ENCODE data around the gene SNX15.

SNX15 gene

GRCh38 chr11:65083834-65084597 is 56.8 kb downstream of the SNX15 start, which contains the start of the genes CDCA5 and ZFPL1:
TSS of gene CDCA5 (minus strand) at chr11:65084040. CDS start at chr11:65083978, 62 bp downstream.
TSS of gene ZFPL1 (plus strand) at chr11:65084222. CDS start at chr11:65084699, 477 bp downstream.
- TF ChIP-seq, protein P1, sequence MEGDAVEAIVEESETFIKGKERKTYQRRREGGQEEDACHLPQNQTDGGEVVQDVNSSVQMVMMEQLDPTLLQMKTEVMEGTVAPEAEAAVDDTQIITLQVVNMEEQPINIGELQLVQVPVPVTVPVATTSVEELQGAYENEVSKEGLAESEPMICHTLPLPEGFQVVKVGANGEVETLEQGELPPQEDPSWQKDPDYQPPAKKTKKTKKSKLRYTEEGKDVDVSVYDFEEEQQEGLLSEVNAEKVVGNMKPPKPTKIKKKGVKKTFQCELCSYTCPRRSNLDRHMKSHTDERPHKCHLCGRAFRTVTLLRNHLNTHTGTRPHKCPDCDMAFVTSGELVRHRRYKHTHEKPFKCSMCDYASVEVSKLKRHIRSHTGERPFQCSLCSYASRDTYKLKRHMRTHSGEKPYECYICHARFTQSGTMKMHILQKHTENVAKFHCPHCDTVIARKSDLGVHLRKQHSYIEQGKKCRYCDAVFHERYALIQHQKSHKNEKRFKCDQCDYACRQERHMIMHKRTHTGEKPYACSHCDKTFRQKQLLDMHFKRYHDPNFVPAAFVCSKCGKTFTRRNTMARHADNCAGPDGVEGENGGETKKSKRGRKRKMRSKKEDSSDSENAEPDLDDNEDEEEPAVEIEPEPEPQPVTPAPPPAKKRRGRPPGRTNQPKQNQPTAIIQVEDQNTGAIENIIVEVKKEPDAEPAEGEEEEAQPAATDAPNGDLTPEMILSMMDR (IDR thresholded peaks at IDR 0.05) = no peak

DNA sequence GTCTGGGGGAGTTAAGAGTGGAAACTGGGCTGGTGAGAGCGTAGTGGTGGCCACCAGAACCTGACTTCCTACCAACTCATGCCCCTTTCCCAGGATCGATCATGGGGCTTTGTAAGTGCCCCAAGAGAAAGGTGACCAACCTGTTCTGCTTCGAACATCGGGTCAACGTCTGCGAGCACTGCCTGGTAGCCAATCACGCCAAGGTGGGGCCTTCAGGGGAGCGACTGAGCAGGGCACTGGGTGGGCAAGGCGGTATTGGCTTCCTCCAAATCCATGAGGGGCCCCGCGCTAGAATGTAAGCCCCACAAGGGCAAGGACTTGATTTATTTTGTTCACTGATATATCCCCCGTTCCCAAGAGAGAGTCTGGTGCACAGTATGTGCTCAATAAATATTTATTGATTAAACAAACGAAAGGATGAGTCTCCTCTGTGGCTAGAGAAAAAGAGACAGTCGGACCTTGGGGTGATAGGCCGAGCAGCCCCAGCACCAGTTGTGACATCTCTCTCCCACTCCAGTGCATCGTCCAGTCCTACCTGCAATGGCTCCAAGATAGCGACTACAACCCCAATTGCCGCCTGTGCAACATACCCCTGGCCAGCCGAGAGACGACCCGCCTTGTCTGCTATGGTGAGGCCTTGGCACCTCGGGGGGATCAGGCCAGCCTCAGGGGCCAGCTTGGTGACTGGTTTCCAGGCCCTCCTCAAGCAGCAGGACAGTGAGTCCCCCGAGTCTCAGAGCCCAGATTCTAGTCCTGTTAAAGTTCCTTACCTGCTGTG is 57.5 kb downstream of the SNX15 start:
- TF ChIP-seq, protein P1 (IDR thresholded peaks at IDR 0.05) = no peak
- Histone ChIP-seq H3K27ac (peak overlapping the region; percentile 94 to 97), H3K4me3 (peak overlapping the region; percentile 85)
- no peak for DNase-seq (ENCODE audit: low spot score)

More at GRCh38 chr11:65083834-65084597, 56.8 kb downstream of the SNX15 start, which contains the start of the genes CDCA5 and ZFPL1:
- peak within 1 kb of the TSS; percentile 85 for H3K4me3 ChIP-seq
- DNase-seq (ENCODE audit: low spot score) = peak; percentile 94
- H3K27ac ChIP-seq = peak within 1 kb of the TSS; percentile 94 to 97

DNA sequence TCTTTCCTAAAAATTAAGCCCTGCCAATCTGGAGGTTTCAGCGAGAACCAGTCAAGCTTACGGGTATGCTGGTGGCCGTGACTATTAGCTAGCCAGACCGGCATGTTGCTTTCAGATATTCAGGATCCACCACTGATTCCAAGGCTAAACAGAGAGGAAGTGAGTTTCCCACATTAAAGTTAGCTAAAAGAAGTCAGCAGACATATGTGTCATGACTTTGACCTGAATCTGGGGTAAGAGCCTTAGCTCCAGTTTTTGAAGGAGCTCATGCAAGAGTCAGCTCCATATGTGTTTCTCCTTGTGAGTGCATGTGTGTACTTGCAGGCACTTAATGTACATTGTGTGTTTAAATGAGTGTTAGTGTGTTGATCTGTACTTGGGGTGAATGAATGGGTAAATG is 58.2 kb downstream of the SNX15 start:
- TF ChIP-seq, protein P1 (IDR thresholded peaks at IDR 0.05) = no peak

DNA sequence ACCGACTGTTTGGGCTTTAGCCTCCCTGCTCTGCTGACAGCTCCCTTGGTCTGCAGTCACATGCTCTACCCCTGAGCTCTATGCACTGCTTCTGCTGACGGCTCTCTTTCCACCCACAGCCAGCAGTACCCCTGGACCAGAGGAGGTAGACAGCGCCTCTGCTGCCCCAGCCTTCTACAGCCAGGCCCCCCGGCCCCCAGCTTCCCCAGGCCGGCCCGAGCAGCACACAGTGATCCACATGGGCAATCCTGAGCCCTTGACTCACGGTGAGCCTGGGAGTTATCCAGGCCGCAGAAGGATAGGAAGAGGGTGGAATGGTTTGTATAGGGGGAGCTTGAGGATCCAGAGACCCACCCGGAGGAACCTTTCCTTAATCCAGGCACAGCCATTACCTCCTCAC is 59.6 kb downstream of the SNX15 start:
- no peak overlapping the region for H3K4me3 ChIP-seq
- DNase-seq (ENCODE audit: low spot score) = no peak
- TF ChIP-seq, protein P1 (IDR thresholded peaks at IDR 0.05) = no peak
- no peak overlapping the region for H3K27ac ChIP-seq

More for the DNA sequence above, 58.2 kb downstream of the SNX15 start:
- no peak for DNase-seq (ENCODE audit: low spot score)
- Histone ChIP-seq H3K4me3 (no peak overlapping the region), H3K27ac (no peak overlapping the region)

DNA sequence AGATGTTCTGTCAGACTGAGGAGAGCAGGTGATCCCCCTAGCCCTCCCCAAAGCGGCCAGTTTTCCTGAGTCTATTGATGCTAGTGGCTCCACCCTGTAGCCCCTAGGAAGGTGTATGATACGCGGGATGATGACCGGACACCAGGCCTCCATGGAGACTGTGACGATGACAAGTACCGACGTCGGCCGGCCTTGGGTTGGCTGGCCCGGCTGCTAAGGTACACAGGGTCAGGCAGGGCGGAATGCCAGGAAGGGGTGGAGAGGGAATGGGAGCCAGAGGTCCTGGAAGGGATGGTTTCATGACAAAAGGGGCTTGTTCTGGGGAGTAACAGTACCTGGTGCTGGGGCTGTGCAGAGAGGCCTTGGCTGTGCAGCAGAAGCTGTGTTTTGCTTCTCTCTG is 60.0 kb downstream of the SNX15 start:
- H3K27ac ChIP-seq = no peak overlapping the region
- H3K4me3 ChIP-seq = no peak overlapping the region
- TF ChIP-seq, protein P1 (IDR thresholded peaks at IDR 0.05) = no peak
- DNase-seq (ENCODE audit: low spot score) = no peak

GRCh38 chr11:65087827-65088226 is 60.6 kb downstream of the SNX15 start:
- no peak for DNase-seq (ENCODE audit: low spot score)

More at GRCh38 chr11:65087827-65088226, 60.6 kb downstream of the SNX15 start:
- TF ChIP-seq, protein P1 (IDR thresholded peaks at IDR 0.05) = no peak
- H3K4me3 ChIP-seq = no peak overlapping the region
- no peak overlapping the region for H3K27ac ChIP-seq

All from coronary artery (tissue), 2 donors.